Fibroblast of lung (primary cell): ENCODE data around the gene PALMD. TPM values are rescaled to one million over a fixed set of nuclear protein-coding genes. Genes with fewer than 3 reads are reported as not detected.

ENCODE experiments used
- DNase-seq, 2 donors: peaks; one replicate each; pipeline versions ENCODE4 v3.0.0 to v3.0.0-alpha.2; 2010; ENCODE audit warnings: low read depth in 2 of 2
- H2AFZ ChIP-seq: 2 replicates; pipeline ENCODE4 v1.5.1; 2012; ENCODE audit warnings: low read length, control low read depth, inconsistent platforms
- H3K27ac ChIP-seq: 2 replicates; pipeline ENCODE4 v1.5.1; 2011; ENCODE audit warnings: low read length, control low read depth; ENCODE audit not compliant: insufficient read depth
- H3K27me3 ChIP-seq: 2 replicates; pipeline ENCODE4 v1.5.1; 2011; ENCODE audit warnings: mild to moderate bottlenecking, low read length; ENCODE audit not compliant: control insufficient read depth, insufficient read depth
- H3K36me3 ChIP-seq: 2 replicates; pipeline ENCODE4 v1.5.1; 2011; ENCODE audit warnings: low read length; ENCODE audit not compliant: control insufficient read depth, insufficient read depth
- H3K4me1 ChIP-seq: 2 replicates; pipeline ENCODE4 v1.5.1; 2011; ENCODE audit warnings: low read length; ENCODE audit not compliant: control insufficient read depth, insufficient read depth; ENCODE audit errors: extremely low read depth
- H3K4me2 ChIP-seq: 2 replicates; pipeline ENCODE4 v1.5.1; 2011; ENCODE audit warnings: low read length, control low read depth; ENCODE audit not compliant: insufficient read depth; ENCODE audit errors: extremely low read depth
- H3K4me3 ChIP-seq, 4 experiments: fragments of 200-600 bp in 1 of 4; sonication (generic) in 1 of 4; replicated peaks in 1 of 4; 2 replicates each; pipeline ENCODE4 v1.5.1; 2011 to 2016; ENCODE audit warnings: low read length in 4 of 4, low read depth in 3 of 4, mild to moderate bottlenecking in 3 of 4, control low read depth in 2 of 4, inconsistent platforms in 1 of 4, mixed read lengths in 1 of 4; ENCODE audit not compliant: insufficient read depth in 1 of 4; ENCODE audit errors: control extremely low read depth in 1 of 4
- H3K79me2 ChIP-seq: 2 replicates; pipeline ENCODE4 v1.5.1; 2012; ENCODE audit warnings: mild to moderate bottlenecking, low read length, inconsistent platforms; ENCODE audit not compliant: control insufficient read depth, insufficient read depth
- H3K9ac ChIP-seq: 2 replicates; pipeline ENCODE4 v1.5.1; 2011; ENCODE audit warnings: mild to moderate bottlenecking, low read length, control low read depth; ENCODE audit not compliant: insufficient read depth
- H3K9me3 ChIP-seq: 2 replicates; pipeline ENCODE4 v1.5.1; 2012; ENCODE audit warnings: low read depth, low read length; ENCODE audit not compliant: control insufficient read depth, insufficient read depth
- H4K20me1 ChIP-seq: 2 replicates; pipeline ENCODE4 v1.5.1; 2011; ENCODE audit warnings: low read length; ENCODE audit not compliant: control insufficient read depth, insufficient read depth; ENCODE audit errors: extremely low read depth
- EZH2 ChIP-seq: IDR thresholded peaks from 2 replicates; pipeline ENCODE4 v1.5.1; 2012; ENCODE audit warnings: low read length, control low read depth, mild to moderate bottlenecking; ENCODE audit errors: missing control alignments
- polyA plus RNA-seq, 2 donors: library from polyadenylated mRNA; depleted of rRNA in 1 of 2; stranded (reverse) in 1 of 2; unstranded in 1 of 2; fragments of >200 nt; gene quantifications; 2 replicates each; pipeline ENCODE4 v1.2.1, GENCODE V29; 2011 to 2012; ENCODE audit warnings: missing spikeins in 1 of 2
- total RNA-seq: library from RNA; depleted of rRNA; stranded (reverse); fragments of >200 nt; gene quantifications from 2 replicates; pipeline ENCODE4 v1.2.1, GENCODE V29; 2014
- TF ChIP-seq, protein P1 (sequence below), 2 donors: IDR thresholded peaks in 1 of 2; conservative IDR thresholded peaks in 1 of 2; 1 replicate in 1 of 2; 2 replicates in 1 of 2; pipeline ENCODE4 v1.5.1; 2011 to 2012; ENCODE audit warnings: low read length in 2 of 2, control low read depth in 1 of 2, inconsistent platforms in 1 of 2, low read depth in 1 of 2, mild to moderate bottlenecking in 1 of 2

Gene PALMD
- total and polyA plus RNA-seq, 2 donors (not counting 1 experiment from before 2014, with no cell fraction given), result 1.5 to 31.0 TPM

DNA sequence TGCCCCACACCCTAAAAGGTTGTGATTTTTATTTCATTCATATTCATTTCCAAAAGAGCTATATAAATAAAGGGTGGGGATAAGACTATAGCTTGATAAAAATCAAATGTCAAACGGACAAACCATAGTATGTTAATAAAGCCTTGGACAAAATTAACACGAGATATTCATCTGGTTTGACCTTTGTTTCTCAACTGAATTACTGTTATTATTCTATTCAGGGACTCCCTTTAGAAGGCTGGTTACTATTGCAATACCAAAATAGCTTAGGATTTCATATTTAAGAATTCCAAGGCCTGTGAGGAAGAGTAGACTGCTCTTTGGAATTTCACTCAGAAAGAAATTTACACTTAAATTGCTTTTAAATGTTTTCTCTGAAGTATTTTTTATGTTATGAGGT is 10.2 kb upstream of the PALMD start:
- TF ChIP-seq, protein P1, sequence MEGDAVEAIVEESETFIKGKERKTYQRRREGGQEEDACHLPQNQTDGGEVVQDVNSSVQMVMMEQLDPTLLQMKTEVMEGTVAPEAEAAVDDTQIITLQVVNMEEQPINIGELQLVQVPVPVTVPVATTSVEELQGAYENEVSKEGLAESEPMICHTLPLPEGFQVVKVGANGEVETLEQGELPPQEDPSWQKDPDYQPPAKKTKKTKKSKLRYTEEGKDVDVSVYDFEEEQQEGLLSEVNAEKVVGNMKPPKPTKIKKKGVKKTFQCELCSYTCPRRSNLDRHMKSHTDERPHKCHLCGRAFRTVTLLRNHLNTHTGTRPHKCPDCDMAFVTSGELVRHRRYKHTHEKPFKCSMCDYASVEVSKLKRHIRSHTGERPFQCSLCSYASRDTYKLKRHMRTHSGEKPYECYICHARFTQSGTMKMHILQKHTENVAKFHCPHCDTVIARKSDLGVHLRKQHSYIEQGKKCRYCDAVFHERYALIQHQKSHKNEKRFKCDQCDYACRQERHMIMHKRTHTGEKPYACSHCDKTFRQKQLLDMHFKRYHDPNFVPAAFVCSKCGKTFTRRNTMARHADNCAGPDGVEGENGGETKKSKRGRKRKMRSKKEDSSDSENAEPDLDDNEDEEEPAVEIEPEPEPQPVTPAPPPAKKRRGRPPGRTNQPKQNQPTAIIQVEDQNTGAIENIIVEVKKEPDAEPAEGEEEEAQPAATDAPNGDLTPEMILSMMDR (conservative IDR thresholded peaks at IDR 0.05 in 1 of 2, IDR thresholded peaks at IDR 0.05 in 1 of 2; ENCODE audit: low read depth in 1 of 2, low read length in 2 of 2), result no peak
- TF ChIP-seq EZH2, result no peak
- Histone ChIP-seq H3K27ac (no peak overlapping the region), H2AFZ (no peak overlapping the region), H3K4me2 (no peak overlapping the region), H3K9ac (no peak overlapping the region), H4K20me1 (no peaks in the 10 kb centered on the region), H3K4me1 (no peaks in the 10 kb centered on the region), H3K4me3 (no peak overlapping the region), H3K36me3 (no peaks in the 10 kb centered on the region), H3K79me2 (no peaks in the 10 kb centered on the region), H3K9me3 (no peaks in the 10 kb centered on the region), H3K27me3 (no peaks in the 10 kb centered on the region)
- no peak for DNase-seq

DNA sequence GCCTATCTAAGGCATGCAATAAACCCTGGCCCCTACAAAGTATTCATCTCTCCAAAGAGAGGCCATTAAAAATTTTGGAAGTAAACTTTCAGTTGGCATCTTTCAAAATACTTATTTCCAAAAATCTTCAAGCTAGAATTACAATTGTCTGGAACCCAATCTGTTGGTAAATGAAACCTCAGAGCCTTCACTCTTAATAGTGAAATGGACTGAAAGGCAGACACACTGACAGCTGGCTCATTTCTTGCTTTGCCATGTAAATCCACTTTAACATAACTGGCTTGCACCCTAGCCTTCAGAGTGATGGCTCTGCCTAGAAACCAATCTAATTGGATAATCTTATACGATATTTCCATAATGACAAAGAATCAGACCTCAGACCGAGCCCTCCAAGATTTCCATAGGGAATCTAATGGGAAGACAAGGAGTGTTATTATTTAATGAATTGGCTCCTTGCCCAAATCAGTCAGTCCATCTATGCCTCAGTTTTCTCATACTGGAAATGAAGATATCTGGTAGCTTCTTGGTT is 9.2 kb upstream of the PALMD start:
- DNase-seq, result no peak

DNA sequence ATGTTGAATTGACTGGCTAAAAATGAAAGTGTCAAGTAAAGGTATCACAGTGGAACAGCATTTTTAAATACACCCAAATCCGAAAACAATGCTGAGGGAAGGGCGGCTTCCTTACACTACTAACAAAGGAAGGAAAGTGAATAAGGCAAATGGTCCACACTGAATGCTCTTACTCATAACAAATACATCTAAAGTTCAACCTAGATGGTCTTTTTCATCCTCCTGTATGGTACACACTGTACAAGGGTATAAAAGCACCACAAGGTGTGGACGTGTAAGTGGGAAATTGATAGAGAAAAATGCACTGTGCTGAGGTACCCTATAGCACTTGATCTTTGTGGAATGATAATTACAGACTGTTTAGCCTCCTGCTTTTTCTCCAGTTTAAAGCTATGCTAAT is 7.1 kb upstream of the PALMD start:
- Histone ChIP-seq H3K9me3 (no peaks in the 10 kb centered on the region), H3K9ac (no peak overlapping the region), H3K79me2 (no peaks in the 10 kb centered on the region), H3K27ac (no peak overlapping the region), H3K36me3 (no peaks in the 10 kb centered on the region), H4K20me1 (no peaks in the 10 kb centered on the region), H3K4me3 (no peak overlapping the region), H3K4me1 (no peaks in the 10 kb centered on the region), H3K4me2 (no peak overlapping the region), H2AFZ (no peak overlapping the region), H3K27me3 (no peaks in the 10 kb centered on the region)
- TF ChIP-seq, protein P1 (conservative IDR thresholded peaks at IDR 0.05 in 1 of 2, IDR thresholded peaks at IDR 0.05 in 1 of 2; ENCODE audit: low read depth in 1 of 2, low read length in 2 of 2), result no peak
- TF ChIP-seq EZH2, result no peak
- no peak for DNase-seq

More for the DNA sequence above, 9.2 kb upstream of the PALMD start:
- Histone ChIP-seq H3K36me3 (no peaks in the 10 kb centered on the region), H3K9ac (no peak overlapping the region), H3K9me3 (no peaks in the 10 kb centered on the region), H3K4me2 (no peak overlapping the region), H3K79me2 (no peaks in the 10 kb centered on the region), H3K4me3 (no peak overlapping the region), H4K20me1 (no peaks in the 10 kb centered on the region), H3K27me3 (no peaks in the 10 kb centered on the region), H2AFZ (no peak overlapping the region), H3K27ac (no peak overlapping the region), H3K4me1 (no peaks in the 10 kb centered on the region)
- TF ChIP-seq EZH2, result no peak
- TF ChIP-seq, protein P1 (conservative IDR thresholded peaks at IDR 0.05 in 1 of 2, IDR thresholded peaks at IDR 0.05 in 1 of 2; ENCODE audit: low read depth in 1 of 2, low read length in 2 of 2), result no peak
